H9 (cell line): ENCODE measurements around the gene DOCK10. TPM values are rescaled to one million over a fixed set of nuclear protein-coding genes. Genes with fewer than 3 reads are reported as not detected.

Experiments used
- DNase-seq: peaks from one replicate; pipeline ENCODE4 v3.0.0-alpha.2; 2017
- H2AFZ ChIP-seq: one replicate; pipeline ENCODE4 v1.6.1; 2013; ENCODE audit warnings: mild to moderate bottlenecking, low read length, control low read depth, moderate library complexity
- H2AK5ac ChIP-seq: 2 replicates; pipeline ENCODE4 v1.6.1; 2013; ENCODE audit warnings: low read length, control low read depth, mixed read lengths; ENCODE audit not compliant: insufficient read length
- H2BK120ac ChIP-seq: one replicate; pipeline ENCODE4 v1.6.1; 2013; ENCODE audit warnings: low read depth, mild to moderate bottlenecking, low read length, control low read depth, inconsistent platforms; ENCODE audit not compliant: poor library complexity, severe bottlenecking
- H2BK12ac ChIP-seq: 2 replicates; pipeline ENCODE4 v1.6.1; 2013; ENCODE audit warnings: low read length, control low read depth, mixed read lengths, low read depth; ENCODE audit not compliant: insufficient read length
- H2BK15ac ChIP-seq: 2 replicates; pipeline ENCODE4 v1.6.1; 2013; ENCODE audit warnings: low read depth, low read length, control low read depth
- H2BK20ac ChIP-seq: one replicate; pipeline ENCODE4 v1.6.1; 2013; ENCODE audit warnings: low read depth, mild to moderate bottlenecking, low read length, control low read depth, inconsistent platforms; ENCODE audit not compliant: poor library complexity, severe bottlenecking
- H2BK5ac ChIP-seq: 2 replicates; pipeline ENCODE4 v1.6.1; 2013; ENCODE audit warnings: low read length, control low read depth, mixed read lengths; ENCODE audit not compliant: insufficient read length
- H3K14ac ChIP-seq: 2 replicates; pipeline ENCODE4 v1.6.1; 2013; ENCODE audit warnings: low read length, control low read depth; ENCODE audit not compliant: insufficient read depth
- H3K18ac ChIP-seq: 2 replicates; pipeline ENCODE4 v1.6.1; 2013; ENCODE audit warnings: low read depth, mild to moderate bottlenecking, mixed read lengths, low read length, control low read depth; ENCODE audit not compliant: insufficient read length
- H3K23ac ChIP-seq: 2 replicates; pipeline ENCODE4 v1.6.1; 2013; ENCODE audit warnings: low read length, control low read depth, mixed read lengths, low read depth; ENCODE audit not compliant: insufficient read length
- H3K23me2 ChIP-seq: 2 replicates; pipeline ENCODE4 v1.6.1; 2013; ENCODE audit warnings: low read depth, mild to moderate bottlenecking, mixed read lengths, low read length, control low read depth; ENCODE audit not compliant: insufficient read length, poor library complexity, severe bottlenecking
- H3K27ac ChIP-seq: 2 replicates; pipeline ENCODE4 v1.5.1; 2013; ENCODE audit warnings: low read length, control low read depth, mixed read lengths, low read depth; ENCODE audit not compliant: insufficient read length
- H3K27me3 ChIP-seq: 2 replicates; pipeline ENCODE4 v1.6.1; 2013; ENCODE audit warnings: low read length, control low read depth, inconsistent platforms; ENCODE audit not compliant: insufficient read depth
- H3K4ac ChIP-seq: 2 replicates; pipeline ENCODE4 v1.6.1; 2013; ENCODE audit warnings: low read depth, mild to moderate bottlenecking, control low read depth, inconsistent platforms, low read length, moderate library complexity
- H3K4me1 ChIP-seq: 2 replicates; pipeline ENCODE4 v1.6.1; 2013; ENCODE audit warnings: low read length, control low read depth, inconsistent platforms; ENCODE audit not compliant: insufficient read depth
- H3K4me2 ChIP-seq: 2 replicates; pipeline ENCODE4 v1.6.1; 2013; ENCODE audit warnings: low read length, control low read depth, mixed read lengths; ENCODE audit not compliant: insufficient read length, insufficient read depth
- H3K56ac ChIP-seq: 2 replicates; pipeline ENCODE4 v1.6.1; 2013; ENCODE audit warnings: low read depth, mild to moderate bottlenecking, mixed read lengths, low read length, control low read depth; ENCODE audit not compliant: insufficient read length
- H3K79me1 ChIP-seq: 2 replicates; pipeline ENCODE4 v1.6.1; 2013; ENCODE audit warnings: low read depth, mild to moderate bottlenecking, moderate library complexity, low read length, control low read depth, inconsistent platforms; ENCODE audit not compliant: insufficient read depth, poor library complexity, severe bottlenecking
- H3K79me2 ChIP-seq: 2 replicates; pipeline ENCODE4 v1.6.1; 2013; ENCODE audit warnings: low read length, control low read depth, inconsistent platforms; ENCODE audit not compliant: insufficient read depth
- H3K9ac ChIP-seq: 2 replicates; pipeline ENCODE4 v1.6.1; 2013; ENCODE audit warnings: low read length, control low read depth, mixed read lengths; ENCODE audit not compliant: insufficient read length; ENCODE audit errors: extremely low read depth
- H3K9me3 ChIP-seq: one replicate; pipeline ENCODE4 v1.6.1; 2013; ENCODE audit warnings: low read depth, low read length, inconsistent platforms; ENCODE audit not compliant: control insufficient read depth
- H3T11ph ChIP-seq: one replicate; pipeline ENCODE4 v1.6.1; 2013; ENCODE audit warnings: mild to moderate bottlenecking, low read length, control low read depth, inconsistent platforms
- H4K20me1 ChIP-seq: one replicate; pipeline ENCODE4 v1.6.1; 2013; ENCODE audit not compliant: control insufficient read depth, insufficient read length, insufficient read depth
- H4K5ac ChIP-seq: 2 replicates; pipeline ENCODE4 v1.6.1; 2013; ENCODE audit warnings: low read depth, mild to moderate bottlenecking, mixed read lengths, low read length, control low read depth; ENCODE audit not compliant: insufficient read length
- H4K8ac ChIP-seq: replicated peaks from 2 replicates; pipeline ENCODE4 v1.6.1; 2013; ENCODE audit warnings: low read length, control low read depth, mixed read lengths, low read depth; ENCODE audit not compliant: insufficient read length
- H4K91ac ChIP-seq: 2 replicates; pipeline ENCODE4 v1.6.1; 2013; ENCODE audit warnings: low read depth, mild to moderate bottlenecking, moderate library complexity, mixed read lengths, low read length, control low read depth; ENCODE audit not compliant: insufficient read length
- H3K27ac Mint-ChIP-seq, 3 experiments: 2 replicates in 2 of 3; 3 replicates in 1 of 3; pipeline ENCODE4 v1.8.0; 2020 to 2021; ENCODE audit warnings: mixed read lengths in 3 of 3, mild to moderate bottlenecking in 1 of 3, moderate library complexity in 1 of 3
- H3K27me3 Mint-ChIP-seq: 2 replicates; pipeline ENCODE4 v1.8.0; 2021; ENCODE audit warnings: low read depth, mild to moderate bottlenecking, moderate library complexity, mixed read lengths
- H3K36me3 Mint-ChIP-seq, 3 experiments: 2 replicates in 2 of 3; 3 replicates in 1 of 3; pipeline ENCODE4 v1.8.0; 2020 to 2021; ENCODE audit warnings: low read depth in 3 of 3, mixed read lengths in 3 of 3; ENCODE audit not compliant: insufficient read depth in 1 of 3
- H3K4me1 Mint-ChIP-seq, 2 experiments: 2 replicates each; pipeline ENCODE4 v1.8.0; 2020; ENCODE audit warnings: mixed read lengths in 2 of 2
- H3K4me3 Mint-ChIP-seq, 2 experiments: 2 replicates in 1 of 2; 3 replicates in 1 of 2; pipeline ENCODE4 v1.8.0; 2020 to 2021; ENCODE audit warnings: mild to moderate bottlenecking in 2 of 2, mixed read lengths in 2 of 2, moderate library complexity in 1 of 2
- H3K9me3 Mint-ChIP-seq, 2 experiments: 2 replicates in 1 of 2; 3 replicates in 1 of 2; pipeline ENCODE4 v1.8.0; 2020; ENCODE audit warnings: mild to moderate bottlenecking in 2 of 2, mixed read lengths in 2 of 2, moderate library complexity in 1 of 2
- CTCF ChIP-seq: fragments of 200-600 bp; sonication (generic); conservative IDR thresholded peaks from 3 replicates; pipeline ENCODE4 v1.8.0; 2021; ENCODE audit warnings: antibody characterized with exemption, mild to moderate bottlenecking
- WGBS: extraction: QIAGEN DNeasy Blood & Tissue Kit; methylation state at CpG from one replicate; pipeline ENCODE4 v1.1.7; 2013; ENCODE audit warnings: missing lambda C conversion rate, low lambda C conversion rate, mixed read lengths; ENCODE audit not compliant: insufficient read length; ENCODE audit errors: extremely low coverage; 5-methylcytosine and 5-hydroxymethylcytosine counted together
- total RNA-seq: library from RNA; stranded (reverse); gene quantifications from 2 replicates; pipeline ENCODE4 v1.2.1, GENCODE V29; 2021

The DOCK10 gene
- total RNA-seq, 1 experiment from 2014 or later: 0.79 TPM

DNA sequence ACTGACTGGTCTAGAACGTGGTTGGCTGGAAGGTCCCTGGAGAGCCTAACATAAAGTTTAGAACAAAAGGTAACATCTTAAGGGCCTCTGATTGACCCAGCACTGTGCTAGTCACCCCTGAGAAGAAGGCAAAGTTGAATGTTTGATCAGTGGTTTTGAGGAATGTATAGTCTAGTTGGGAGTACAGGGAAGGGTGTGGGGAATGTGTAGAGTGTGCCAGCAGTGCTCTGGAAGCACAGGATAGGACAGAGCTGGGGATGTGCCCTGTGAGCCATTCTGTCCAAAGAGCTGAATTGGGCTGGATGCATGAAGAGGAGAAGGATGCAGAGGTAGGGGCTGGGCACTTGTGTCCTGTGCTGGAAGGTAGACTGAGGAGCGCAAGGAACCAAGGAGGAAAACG, 41.0 kb upstream of the DOCK10 start:
- no peak overlapping the region for H3K56ac ChIP-seq
- Mint-ChIP-seq H3K27me3 (peaks cover 1% of the 10 kb centered on the region; the same call in 1 of the 2 replicates), H3K4me1 (no peaks in the 10 kb centered on the region), H3K9me3 (no peaks in the 10 kb centered on the region), H3K4me3 (no peak overlapping the region), H3K27ac (no peak overlapping the region), H3K36me3 (no peaks in the 10 kb centered on the region)
- H3K23ac ChIP-seq: no peak overlapping the region
- H4K20me1 ChIP-seq: no peaks in the 10 kb centered on the region
- H3K18ac ChIP-seq: no peak overlapping the region
- no peaks in the 10 kb centered on the region for H3K79me2 ChIP-seq
- no peak overlapping the region for H4K5ac ChIP-seq
- no peak overlapping the region for H2AK5ac ChIP-seq
- DNase-seq: no peak
- no peak overlapping the region for H2BK5ac ChIP-seq
- H3K23me2 ChIP-seq: no peaks in the 10 kb centered on the region
- H2BK20ac ChIP-seq: no peak overlapping the region
- no peaks in the 10 kb centered on the region for H3K9me3 ChIP-seq
- no peak overlapping the region for H3K27ac ChIP-seq
- no peak overlapping the region for H2BK120ac ChIP-seq
- H3K14ac ChIP-seq: no peak overlapping the region
- H2BK12ac ChIP-seq: no peak overlapping the region
- no peak overlapping the region for H4K8ac ChIP-seq
- H3K4ac ChIP-seq: no peak overlapping the region
- no peak for TF ChIP-seq CTCF
- no peak overlapping the region for H3K9ac ChIP-seq
- H3K27me3 ChIP-seq: no peaks in the 10 kb centered on the region
- H3K79me1 ChIP-seq: no peaks in the 10 kb centered on the region
- H2AFZ ChIP-seq: no peak overlapping the region
- H4K91ac ChIP-seq: no peak overlapping the region
- WGBS: no CpG with 5 or more reads among the region's 3 CpGs
- H3T11ph ChIP-seq: no peak overlapping the region
- H2BK15ac ChIP-seq: no peak overlapping the region
- no peaks in the 10 kb centered on the region; the same call in 1 of the 2 replicates for H3K4me1 ChIP-seq
- no peak overlapping the region for H3K4me2 ChIP-seq
